GM18526 (cell line): ENCODE measurements around the gene TMEM38B.

ENCODE experiments used
- POLR2A ChIP-seq: IDR thresholded peaks from 3 replicates; pipeline ENCODE4 v1.6.1; 2011; ENCODE audit not compliant: insufficient read length; ENCODE audit errors: extremely low read depth

Gene TMEM38B

DNA sequence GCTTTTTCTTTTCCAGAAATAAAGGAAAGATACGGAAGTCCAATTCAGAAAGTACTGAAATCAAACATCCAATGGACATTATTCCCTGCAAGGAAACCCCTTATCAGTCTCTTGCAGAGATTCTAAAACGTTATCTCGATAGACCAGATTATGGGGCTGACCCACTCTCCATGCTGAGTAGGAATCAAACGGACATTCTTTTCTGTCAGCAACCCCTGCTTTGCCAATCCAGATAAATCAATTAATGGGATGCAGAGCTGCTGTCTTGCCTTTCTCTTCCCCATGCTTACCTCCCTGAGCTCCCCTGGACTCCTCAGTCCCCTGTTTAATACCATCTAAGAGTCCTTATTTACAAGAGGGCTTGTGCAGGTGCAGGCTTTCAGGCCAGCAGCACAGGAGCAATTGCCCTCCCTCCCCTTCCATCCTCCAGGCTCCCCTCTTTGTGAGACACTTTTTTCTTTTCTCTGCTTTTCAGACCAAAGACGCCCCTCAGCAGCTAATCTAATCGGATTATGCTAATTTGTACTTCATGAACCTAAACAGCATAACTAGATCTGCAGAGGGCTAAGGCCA, 17.9 kb upstream of the TMEM38B start:
- TF ChIP-seq POLR2A, result no peak

DNA sequence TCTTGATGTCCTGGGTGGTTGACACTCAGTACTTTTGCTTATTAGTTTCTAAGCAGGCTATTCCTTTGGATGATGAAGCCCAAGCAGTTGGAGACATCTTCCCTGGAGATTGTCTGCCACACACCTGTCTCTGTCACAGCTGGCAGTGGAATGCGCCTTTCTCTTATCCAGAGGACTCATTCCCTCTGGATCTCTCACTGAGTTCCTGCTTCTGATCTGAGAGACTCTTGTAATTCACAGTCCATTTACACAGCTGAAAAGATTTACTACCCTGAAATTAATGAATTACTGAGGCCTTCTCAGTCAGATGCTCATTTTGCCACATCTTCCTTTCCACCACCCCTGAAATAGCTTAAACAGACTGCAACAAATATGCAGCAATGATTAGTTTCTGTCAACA, 16.2 kb upstream of the TMEM38B start:
- TF ChIP-seq POLR2A, result no peak

DNA sequence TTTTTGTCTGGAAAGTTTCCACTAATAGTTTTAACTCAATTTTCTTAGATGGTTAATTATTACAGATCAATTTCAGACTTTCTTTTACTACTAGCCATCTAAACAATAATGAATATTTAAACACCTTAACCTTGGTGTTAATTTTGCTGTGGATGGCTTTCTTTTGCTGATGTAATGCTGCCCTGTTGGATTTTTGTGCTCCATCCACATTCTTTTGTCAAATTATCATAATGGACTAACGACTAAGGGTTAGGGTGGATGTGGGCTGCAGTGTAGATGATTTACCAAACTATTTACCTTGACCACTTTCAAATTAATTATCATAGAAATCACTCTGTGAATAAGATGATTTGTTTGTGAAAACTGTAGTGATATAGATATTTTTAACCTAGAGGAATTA, 15.6 kb upstream of the TMEM38B start:
- no peak for TF ChIP-seq POLR2A

DNA sequence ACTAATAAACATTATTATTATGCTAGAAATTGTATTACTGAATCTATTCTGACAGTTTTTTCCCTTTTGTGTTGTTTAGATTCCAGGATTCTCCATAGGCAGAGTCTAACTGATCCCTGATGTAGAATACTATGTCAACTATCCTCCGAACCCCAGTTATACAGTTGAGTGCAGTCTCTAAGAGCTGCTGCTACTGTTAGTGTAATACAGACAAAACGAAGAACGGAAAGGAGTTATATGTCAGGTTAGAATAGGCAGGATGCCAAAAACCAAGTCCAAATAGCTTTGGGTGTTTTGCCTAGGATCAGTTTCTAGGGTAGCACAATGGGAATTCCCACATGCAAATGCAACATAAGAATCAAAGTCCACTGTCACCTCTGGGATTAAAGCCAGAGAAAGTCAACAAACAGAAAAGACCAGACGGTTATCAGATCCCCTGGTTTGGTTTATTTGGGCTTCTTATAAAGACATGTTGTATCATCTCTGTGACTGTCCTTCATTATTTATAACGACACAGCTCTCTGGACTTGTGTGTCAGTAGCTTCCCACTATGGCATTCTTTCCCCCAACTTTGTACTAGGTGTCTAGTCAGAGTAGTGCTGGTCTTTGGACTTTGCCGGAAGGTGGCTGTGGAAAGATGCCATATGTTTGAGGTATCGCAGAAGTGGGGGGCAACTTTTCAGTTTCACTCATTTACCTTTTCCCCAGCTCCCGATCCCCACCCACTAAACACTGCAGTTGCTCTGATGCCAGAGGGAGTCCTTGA, 14.9 kb upstream of the TMEM38B start:
- TF ChIP-seq POLR2A, result no peak

DNA sequence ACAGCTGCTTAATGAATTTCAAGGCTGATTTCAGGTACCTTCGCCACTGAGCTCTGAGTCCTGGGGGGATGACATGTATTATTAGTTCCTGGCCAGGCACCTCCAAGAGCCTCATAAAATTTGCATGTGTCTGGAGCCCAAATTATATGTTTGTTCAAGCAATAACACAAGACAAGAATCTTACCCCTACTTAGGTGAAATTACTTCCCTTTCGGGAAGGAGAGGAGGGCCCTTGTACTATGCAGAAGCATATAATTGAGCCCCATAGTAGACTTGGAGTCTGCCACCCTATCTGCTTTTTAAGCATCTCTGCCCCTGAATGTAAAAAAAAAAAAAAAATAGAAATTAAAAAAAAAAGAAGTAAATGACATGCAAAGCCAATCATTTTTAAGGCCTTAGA, 13.0 kb upstream of the TMEM38B start:
- TF ChIP-seq POLR2A, result no peak

DNA sequence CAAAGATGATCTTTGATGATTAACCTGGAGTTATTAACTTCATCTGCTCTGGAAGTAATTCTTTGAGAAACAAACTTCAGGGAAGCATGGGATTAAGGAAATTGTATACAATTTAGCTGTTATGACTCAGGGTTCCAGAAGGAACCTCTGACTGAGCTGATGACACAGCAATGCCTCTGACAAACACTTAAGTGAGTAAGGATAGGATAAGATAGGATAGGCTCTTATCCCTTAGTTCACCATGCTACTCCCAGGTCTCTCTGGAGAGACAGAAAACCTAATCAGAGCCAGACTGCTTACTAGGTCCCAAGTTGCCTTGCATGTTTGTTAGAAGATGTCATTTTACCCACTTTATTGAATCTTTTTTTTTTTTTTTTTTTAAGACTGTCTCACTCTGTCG, 12.6 kb upstream of the TMEM38B start:
- no peak for TF ChIP-seq POLR2A

DNA sequence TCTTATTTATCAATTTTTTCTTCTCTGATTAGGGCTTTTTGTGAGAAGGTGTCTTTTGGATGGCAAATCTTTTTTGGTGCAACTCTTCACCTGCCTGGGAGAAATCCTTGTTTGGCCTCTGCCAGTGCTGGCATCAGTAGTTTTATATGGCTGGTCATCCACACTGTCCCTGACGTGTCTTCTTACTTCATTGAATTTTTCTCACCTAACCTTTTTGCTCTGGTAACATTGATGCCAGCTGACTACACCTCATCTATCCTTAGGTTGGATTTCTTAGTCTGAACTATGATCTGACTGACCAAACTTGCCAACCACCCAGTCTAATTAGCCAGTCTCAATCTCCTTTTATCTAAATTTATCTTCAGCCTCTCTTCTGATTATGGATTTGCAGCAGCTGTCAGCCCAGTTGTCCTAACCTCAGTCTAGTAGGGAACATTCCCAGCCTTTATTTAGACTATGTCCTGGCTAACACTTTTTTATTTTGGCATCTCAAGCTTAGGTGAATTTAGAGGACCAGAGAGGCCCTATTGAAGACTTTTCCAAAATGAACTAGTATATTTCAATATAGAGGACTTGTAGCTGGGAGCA, 10.6 kb upstream of the TMEM38B start:
- no peak for TF ChIP-seq POLR2A

DNA sequence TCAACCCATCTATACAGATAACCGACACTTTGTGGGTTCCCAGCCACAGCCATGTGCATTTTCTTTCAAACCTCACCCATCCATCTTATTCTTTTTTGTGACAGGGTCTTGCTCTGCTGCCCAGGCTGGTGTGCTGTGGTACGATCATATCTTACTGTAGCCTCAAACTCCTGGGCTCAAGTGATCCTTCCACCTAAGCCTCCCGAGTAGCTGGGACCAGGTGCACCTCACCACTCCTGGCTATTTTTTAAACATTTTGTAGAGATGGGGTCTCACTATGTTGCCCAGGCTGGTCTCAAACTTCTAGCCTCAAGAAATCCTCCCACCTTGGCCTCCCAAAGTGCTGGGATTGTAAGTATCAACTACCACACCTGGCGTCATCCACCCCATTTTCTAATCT, 7.4 kb upstream of the TMEM38B start:
- no peak for TF ChIP-seq POLR2A

DNA sequence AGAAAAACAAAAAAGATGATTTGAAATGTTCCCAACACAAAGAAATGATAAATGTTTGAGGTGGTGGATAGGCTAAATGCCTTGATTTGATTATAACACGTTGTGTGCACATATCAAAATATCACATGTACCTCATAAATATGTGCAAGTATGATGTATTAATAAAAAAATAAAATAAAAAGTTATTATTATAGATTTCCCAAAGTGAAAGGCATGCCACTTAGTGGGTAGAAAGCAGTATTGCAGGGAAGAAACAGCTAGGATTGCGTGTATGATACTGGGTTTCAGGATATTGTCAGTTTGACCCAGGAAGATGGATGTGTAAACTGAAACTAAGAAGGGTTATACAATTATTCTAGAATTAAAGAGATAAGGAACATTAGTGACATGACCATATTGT, 3.6 kb upstream of the TMEM38B start:
- TF ChIP-seq POLR2A, result no peak

DNA sequence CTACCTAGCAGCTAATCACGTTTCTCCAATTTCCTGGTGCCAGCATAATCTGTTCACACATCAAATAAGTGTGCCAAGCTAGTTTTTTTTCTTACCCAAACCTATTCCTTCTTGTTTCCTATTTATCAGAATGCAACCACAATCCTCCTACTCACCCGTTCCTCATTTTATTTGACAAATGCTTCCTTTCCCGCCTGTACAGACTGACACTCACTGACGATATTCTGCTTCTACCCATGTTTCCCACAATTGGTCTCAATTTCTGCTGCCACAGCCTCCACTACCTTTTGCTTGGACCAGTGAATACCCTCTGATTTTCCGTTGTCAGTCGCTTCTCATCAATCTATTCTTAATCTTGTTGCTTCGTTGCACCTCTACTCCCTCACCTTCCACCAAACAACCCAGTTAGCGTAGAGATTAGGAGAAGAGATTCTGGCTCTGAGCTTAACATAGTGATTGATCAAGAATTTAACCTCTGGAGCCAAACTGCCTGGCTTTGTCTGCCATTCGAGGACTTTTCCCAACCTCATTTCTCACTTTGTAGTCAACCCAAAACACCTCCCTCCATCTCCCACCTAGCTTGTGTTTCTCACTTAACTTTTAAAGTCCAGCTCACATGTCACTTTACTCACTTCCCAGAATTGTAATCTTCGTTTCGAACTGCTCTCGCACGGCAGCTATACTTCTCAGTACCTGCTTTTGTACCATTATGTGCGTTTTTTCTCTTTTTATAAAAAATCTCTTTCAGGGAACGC, 729 bp upstream of the TMEM38B start:
- TF ChIP-seq POLR2A, result no peak

DNA sequence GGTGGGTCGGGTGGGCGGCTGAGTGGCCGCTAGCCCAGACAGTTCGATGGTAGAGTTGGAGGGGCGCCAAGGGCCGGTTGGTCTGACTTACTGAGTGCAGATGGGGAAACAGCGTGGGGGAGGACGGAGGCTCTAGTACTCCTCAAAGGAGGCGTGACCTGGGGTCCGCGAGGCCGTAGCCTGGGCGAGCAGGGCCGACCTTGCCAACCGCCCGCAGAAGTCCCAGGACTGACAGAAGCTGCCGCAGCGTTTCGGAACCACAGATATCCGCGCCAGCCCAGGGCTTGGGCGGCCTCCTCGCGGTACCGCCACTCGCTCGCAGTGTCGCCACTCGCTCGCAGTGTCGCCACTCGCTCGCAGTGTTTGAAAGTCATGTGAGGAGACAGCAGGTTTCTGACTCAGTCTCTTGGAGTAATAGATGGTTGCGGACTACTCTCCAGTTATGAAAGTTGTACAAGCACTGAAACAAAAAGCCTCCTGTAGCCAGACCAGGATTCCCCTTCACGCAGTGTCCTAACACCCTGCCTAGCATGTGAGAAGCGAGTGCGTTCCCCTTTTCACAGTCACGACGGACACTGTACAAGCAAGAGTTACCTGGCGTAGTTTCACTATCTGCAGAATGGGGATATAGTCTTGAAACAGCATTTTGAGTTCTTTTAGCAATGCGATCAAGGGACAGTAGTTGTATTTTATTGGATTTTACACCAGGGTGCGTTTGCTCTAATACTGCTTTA, 674 bp downstream of the TMEM38B start:
- no peak for TF ChIP-seq POLR2A

DNA sequence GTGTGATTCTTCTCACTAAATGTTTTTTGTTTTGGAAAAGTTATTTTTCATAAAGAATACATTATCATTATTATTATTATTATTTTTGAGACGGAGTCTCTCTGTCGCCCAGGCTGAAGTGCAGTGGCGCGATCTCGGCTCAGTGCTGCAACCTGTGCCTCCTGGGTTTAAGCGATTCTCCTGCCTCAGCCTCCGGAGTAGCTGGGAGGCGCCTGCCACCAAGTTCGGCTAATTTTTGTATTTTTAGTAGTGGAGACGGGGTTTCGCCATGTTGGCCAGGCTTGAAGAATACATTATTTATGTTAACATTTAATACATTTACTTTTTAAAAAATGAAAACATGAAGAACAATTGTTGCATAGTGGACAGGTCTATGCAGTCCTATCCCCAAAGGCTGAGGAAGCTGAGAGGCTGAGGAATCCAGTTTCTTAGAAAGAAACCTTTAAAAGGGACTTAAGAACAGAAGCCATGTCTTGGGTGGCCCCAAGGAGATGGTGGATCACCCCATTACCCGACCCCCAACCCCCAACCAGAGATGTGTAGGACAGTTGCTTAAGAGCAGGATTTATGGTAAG, 2.0 kb downstream of the TMEM38B start:
- no peak for TF ChIP-seq POLR2A

DNA sequence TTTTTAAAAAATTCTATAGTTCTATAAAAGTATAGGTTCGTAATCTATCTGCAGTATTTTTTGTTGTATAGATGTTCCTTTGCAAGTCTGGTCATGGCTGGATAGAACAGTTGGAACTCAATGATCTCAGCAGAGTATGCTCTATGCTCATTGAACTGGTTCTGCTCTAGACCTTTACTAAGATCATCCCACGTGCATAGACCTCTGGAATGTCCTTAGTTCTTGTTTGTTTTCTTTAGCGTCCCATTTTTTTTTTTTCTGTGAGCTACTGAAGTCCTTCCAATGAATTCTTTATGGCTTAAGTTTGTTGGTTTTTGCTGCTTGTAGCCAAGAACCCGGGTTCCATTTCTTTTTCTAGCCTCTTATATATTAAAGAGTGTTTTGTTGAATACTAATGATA, 3.5 kb downstream of the TMEM38B start:
- TF ChIP-seq POLR2A, result no peak

DNA sequence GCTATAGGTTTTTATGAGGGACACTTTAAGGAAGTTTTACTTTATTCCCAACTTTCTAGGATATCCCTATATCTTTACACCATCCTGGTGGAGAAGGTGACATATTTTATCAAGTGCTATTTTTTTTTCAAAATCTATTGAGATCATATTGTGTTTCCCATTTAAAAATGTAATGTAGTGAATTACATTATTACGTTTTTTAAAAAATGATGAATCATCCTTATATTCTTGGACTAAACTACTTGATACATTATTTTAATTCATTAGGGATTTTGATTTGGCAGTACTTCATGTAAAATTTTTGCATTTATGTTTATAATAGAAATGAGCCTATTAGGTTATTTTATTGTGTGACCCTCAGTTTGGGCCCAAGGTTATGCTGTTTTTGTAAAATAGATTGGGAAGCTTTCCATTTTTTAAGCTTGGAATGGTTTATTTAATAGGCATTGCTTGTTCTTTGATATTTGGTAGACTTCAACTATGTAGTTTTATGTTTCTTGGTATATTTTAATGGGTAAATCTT, 4.1 kb downstream of the TMEM38B start:
- no peak for TF ChIP-seq POLR2A

DNA sequence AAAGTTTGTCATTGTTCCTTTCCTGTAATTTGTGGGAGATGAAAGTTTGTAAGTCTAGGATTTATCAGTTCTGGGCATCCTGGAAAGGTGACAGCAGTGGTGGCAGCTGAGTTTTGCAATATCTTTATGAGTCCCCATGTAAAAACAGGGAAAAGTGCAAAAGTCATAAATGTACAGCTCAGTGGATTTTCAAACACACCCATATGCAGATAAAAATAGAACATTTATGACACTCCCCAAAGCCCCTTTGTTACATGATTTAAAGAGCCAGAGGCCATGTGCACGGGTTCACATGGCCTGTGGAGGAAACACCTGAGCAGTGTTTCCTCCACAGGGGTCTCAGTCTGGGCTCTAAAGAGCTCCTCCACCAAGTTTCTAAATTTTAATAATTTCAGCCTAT, 6.3 kb downstream of the TMEM38B start:
- TF ChIP-seq POLR2A, result no peak

DNA sequence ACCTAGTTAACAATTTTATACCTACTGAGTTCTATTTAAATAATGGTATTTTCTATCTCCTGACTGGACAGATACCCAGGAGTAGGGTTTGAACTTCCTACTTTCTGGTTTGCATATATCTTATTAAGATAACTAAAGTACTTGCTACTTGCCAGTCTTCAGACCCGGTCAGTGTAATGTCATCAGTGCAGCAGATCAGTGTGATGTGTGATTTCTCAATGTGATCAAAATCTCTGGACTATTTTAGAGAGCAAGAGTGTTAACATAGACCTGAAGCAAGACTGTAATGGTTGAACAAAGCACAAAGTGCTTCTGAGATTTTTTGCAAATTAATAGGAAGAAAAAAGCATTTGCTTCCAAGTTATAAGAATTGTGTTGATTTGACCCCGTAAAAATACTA, 6.8 kb downstream of the TMEM38B start:
- no peak for TF ChIP-seq POLR2A
